ENCODE results near the gene STAG1. TPM values are rescaled to one million over a fixed set of nuclear protein-coding genes. Genes with fewer than 3 reads are reported as not detected.

Gene STAG1
- total and polyA plus RNA-seq, 9 of the 15 experiments (the other 6 are each of a cell fraction or from before 2014, with no cell fraction given): 2.7 to 17.7 (median 8.8) TPM

- TF ChIP-seq CBFA2T2 (conservative IDR thresholded peaks at IDR 0.05): no peak
- TF ChIP-seq MEIS2 (IDR thresholded peaks at IDR 0.05; ENCODE audit: partially characterized antibody): peak; percentile 83
- TF ChIP-seq MGA (IDR thresholded peaks at IDR 0.05): 0 out of 2 replicates have a peak, but pooled peaks have one; percentile 29
- no peak for TF ChIP-seq RREB1 (CRISPR knock-in tag; IDR thresholded peaks at IDR 0.05)
- peak in 1 of 2 experiments; percentile 93 for TF ChIP-seq MAZ (CRISPR knock-in tag; conservative IDR thresholded peaks at IDR 0.05 in 1 of 2, IDR thresholded peaks at IDR 0.05 in 1 of 2)
- no peak for TF ChIP-seq ZNF124 (CRISPR knock-in tag; IDR thresholded peaks at IDR 0.05)
- TF ChIP-seq ASH1L (IDR thresholded peaks at IDR 0.05; ENCODE audit: borderline replicate concordance, low read depth, partially characterized antibody): no peak
- TF ChIP-seq TCF3 (CRISPR knock-in tag; IDR thresholded peaks at IDR 0.05): no peak; the same call in 1 of the 2 replicates
- peak; percentile 97 for TF ChIP-seq NRF1 (conservative IDR thresholded peaks at IDR 0.05 in 1 of 2, IDR thresholded peaks at IDR 0.05 in 1 of 2)
Measured at GRCh38 chr3:136752422-136753325, 496 bp upstream of the STAG1 start (continued).

All from K562 (cell line).